Breast epithelium (tissue), 4 donors: ENCODE measurements around the gene ZNRD2. TPM values are rescaled to one million over a fixed set of nuclear protein-coding genes. Genes with fewer than 3 reads are reported as not detected.

Source experiments
- DNase-seq, 2 donors: peaks; one replicate each; pipeline ENCODE4 v3.0.0-alpha.2; 2019; ENCODE audit warnings: low spot score in 2 of 2
- H3K27ac ChIP-seq, 2 donors: fragments of 200-600 bp; sonication (generic) in 1 of 2; one replicate each; pipeline ENCODE4 v1.5.1; 2016 to 2019; ENCODE audit warnings: mild to moderate bottlenecking in 1 of 2
- H3K27me3 ChIP-seq, 2 donors: fragments of 200-600 bp; sonication (generic) in 1 of 2; one replicate each; pipeline versions ENCODE4 v1.5.1 to v1.6.0; 2017 to 2019; ENCODE audit warnings: control low read depth in 1 of 2, mild to moderate bottlenecking in 1 of 2
- H3K36me3 ChIP-seq: fragments of 200-600 bp; one replicate; pipeline ENCODE4 v1.5.1; 2019
- H3K4me1 ChIP-seq, 2 donors: fragments of 200-600 bp; sonication (generic); one replicate each; pipeline ENCODE4 v1.5.1; 2016 to 2019; ENCODE audit warnings: control low read depth in 1 of 2
- H3K4me3 ChIP-seq, 3 donors: fragments of 200-600 bp; sonication (generic); 1 replicate in 2 of 3; 2 replicates in 1 of 3; pipeline ENCODE4 v1.5.1; 2016 to 2019; ENCODE audit warnings: mild to moderate bottlenecking in 3 of 3, moderate library complexity in 2 of 3
- H3K9me3 ChIP-seq, 2 donors: fragments of 200-600 bp; sonication (generic) in 1 of 2; one replicate each; pipeline ENCODE4 v1.5.1; 2016 to 2019; ENCODE audit warnings: control low read depth in 1 of 2
- CTCF ChIP-seq, 3 donors: fragments of 450-650 bp; IDR thresholded peaks; one replicate each; pipeline ENCODE4 v1.5.1; 2016 to 2017; ENCODE audit warnings: antibody characterized with exemption in 3 of 3, mild to moderate bottlenecking in 3 of 3, moderate library complexity in 3 of 3
- POLR2A ChIP-seq: fragments of 450-650 bp; IDR thresholded peaks from one replicate; pipeline ENCODE4 v1.6.1; 2016; ENCODE audit warnings: antibody characterized with exemption, mild to moderate bottlenecking, moderate library complexity
- POLR2AphosphoS5 ChIP-seq, 3 donors: sonication (generic); formaldehyde crosslinking; IDR thresholded peaks; one replicate each; pipeline ENCODE4 v1.6.1; 2017; ENCODE audit warnings: antibody characterized with exemption in 3 of 3
- intact Hi-C: fragments of 100-400 bp; cut with DNase I; formaldehyde crosslinking; loops from one replicate; pipeline ENCODE4 v1.15.1; 2023; ENCODE audit warnings: low total_unique reads
- total RNA-seq, 3 donors: library from RNA; depleted of rRNA; stranded (reverse); fragments of >200 nt; gene quantifications; one replicate each; pipeline ENCODE4 v1.1.0, GENCODE V29; 2016

Gene ZNRD2
- total RNA-seq, 3 donors from 2014 or later, result 48.9 to 60.0 (median 59.4) TPM

- Histone ChIP-seq H3K9me3 (no peaks in the 10 kb centered on the region), H3K27ac (peak overlapping the region; percentile 80 to 95), H3K4me3 (peak overlapping the region; percentile 20 to 62 (median 38)), H3K4me1 (peaks cover 6 to 11% of the 10 kb centered on the region in 2 donors), H3K36me3 (no peaks in the 10 kb centered on the region), H3K27me3 (no peaks in the 10 kb centered on the region)
- DNase-seq, result peak; percentile 85 to 96
- intact Hi-C loops, result no loop called here
- TF ChIP-seq POLR2AphosphoS5 (IDR thresholded peaks at IDR 0.05), result peak in 2 of 3 donors; percentile 17 to 26
- TF ChIP-seq CTCF (IDR thresholded peaks at IDR 0.05), result no peak
Observed at GRCh38 chr11:65606876-65607613, 36.8 kb downstream of the ZNRD2 start.

GRCh38 chr11:65607614-65608426 lies 37.5 kb downstream of the ZNRD2 start:
- H3K9me3 ChIP-seq, result no peaks in the 10 kb centered on the region
- H3K4me1 ChIP-seq, result peaks cover 11 to 19% of the 10 kb centered on the region in 2 donors
- peak overlapping the region; percentile 29 to 95 for H3K27ac ChIP-seq
- DNase-seq, result no peak
- intact Hi-C loops, result no loop called here
- TF ChIP-seq CTCF (IDR thresholded peaks at IDR 0.05) (no peak), POLR2AphosphoS5 (IDR thresholded peaks at IDR 0.05) (no peak), POLR2A (no peak)
- no peaks in the 10 kb centered on the region for H3K36me3 ChIP-seq
- H3K4me3 ChIP-seq, result peak overlapping the region; percentile 20 to 62 (median 38)
- H3K27me3 ChIP-seq, result no peaks in the 10 kb centered on the region

- TF ChIP-seq POLR2AphosphoS5 (IDR thresholded peaks at IDR 0.05), result no peak
- TF ChIP-seq CTCF (IDR thresholded peaks at IDR 0.05), result no peak
- TF ChIP-seq POLR2A, result no peak
- intact Hi-C loops, result no loop called here
- Histone ChIP-seq H3K36me3 (no peaks in the 10 kb centered on the region), H3K27me3 (no peaks in the 10 kb centered on the region), H3K9me3 (no peaks in the 10 kb centered on the region), H3K27ac (peak overlapping the region in 1 of 2 donors; percentile 97), H3K4me1 (peaks cover 12 to 25% of the 10 kb centered on the region in 2 donors), H3K4me3 (no peak overlapping the region)
- DNase-seq, result no peak
Observed at GRCh38 chr11:65609229-65609628, 39.0 kb downstream of the ZNRD2 start.

- TF ChIP-seq CTCF (IDR thresholded peaks at IDR 0.05) (no peak), POLR2A (no peak), POLR2AphosphoS5 (IDR thresholded peaks at IDR 0.05) (no peak)
- Histone ChIP-seq H3K27ac (peak overlapping the region in 1 of 2 donors; percentile 97), H3K27me3 (no peaks in the 10 kb centered on the region), H3K9me3 (no peaks in the 10 kb centered on the region), H3K36me3 (no peaks in the 10 kb centered on the region), H3K4me1 (peaks cover 12 to 25% of the 10 kb centered on the region in 2 donors), H3K4me3 (no peak overlapping the region)
- intact Hi-C loops, result loop anchor here (5.0 kb wide), 1 partner anchor 32 kb away; the partner anchor contains the start of gene EHBP1L1
- DNase-seq, result no peak
Observed at GRCh38 chr11:65609665-65610064, 39.4 kb downstream of the ZNRD2 start.

- no peaks in the 10 kb centered on the region for H3K36me3 ChIP-seq
- intact Hi-C loops, result loop anchor here (5.0 kb wide), 1 partner anchor 33 kb away; the partner anchor contains the start of gene EHBP1L1
- H3K27me3 ChIP-seq, result no peaks in the 10 kb centered on the region
- no peak for DNase-seq
- TF ChIP-seq POLR2AphosphoS5 (IDR thresholded peaks at IDR 0.05), result no peak
- no peak for TF ChIP-seq POLR2A
- TF ChIP-seq CTCF (IDR thresholded peaks at IDR 0.05), result no peak
- peak overlapping the region; percentile 42 to 97 for H3K27ac ChIP-seq
- no peaks in the 10 kb centered on the region for H3K9me3 ChIP-seq
- peaks cover 12 to 25% of the 10 kb centered on the region in 2 donors for H3K4me1 ChIP-seq
- H3K4me3 ChIP-seq, result peak overlapping the region; percentile 95 to 97 (median 97)
Observed at GRCh38 chr11:65610404-65610803, 40.1 kb downstream of the ZNRD2 start.
